HepG2 (cell line): ENCODE data around the gene GNL3. TPM values are rescaled to one million over a fixed set of nuclear protein-coding genes. Genes with fewer than 3 reads are reported as not detected.
A peak's percentile ranks its signal among the peaks of the same experiment; 100 is the strongest.

Experiments
- HIVEP1 ChIP-seq: sonication (generic); formaldehyde crosslinking; IDR thresholded peaks from 2 replicates; pipeline ENCODE4 v1.4.0; 2020; ENCODE audit warnings: mild to moderate bottlenecking, missing genetic modification reagents
- HOMEZ ChIP-seq: IDR thresholded peaks from 2 replicates; pipeline ENCODE4 v1.6.1; 2016; ENCODE audit warnings: low read depth
- IKZF5 ChIP-seq: IDR thresholded peaks from 2 replicates; pipeline ENCODE4 v1.6.1; 2018; ENCODE audit warnings: missing genetic modification reagents, mild to moderate bottlenecking, missing compliant biosample characterization
- NPAS2 ChIP-seq: sonication (generic); formaldehyde crosslinking; IDR thresholded peaks from 2 replicates; pipeline ENCODE4 v1.8.0; 2022; ENCODE audit warnings: mild to moderate bottlenecking, missing genetic modification reagents, borderline replicate concordance
- RELA ChIP-seq: sonication (generic); formaldehyde crosslinking; IDR thresholded peaks from 2 replicates; pipeline ENCODE4 v1.4.0; 2020; ENCODE audit warnings: missing genetic modification reagents
- TFDP2 ChIP-seq: sonication (generic); formaldehyde crosslinking; IDR thresholded peaks from 2 replicates; pipeline ENCODE4 v1.4.0; 2020; ENCODE audit warnings: missing genetic modification reagents
- THRA ChIP-seq: sonication (generic); formaldehyde crosslinking; IDR thresholded peaks from 2 replicates; pipeline ENCODE4 v1.4.0; 2020; ENCODE audit warnings: missing genetic modification reagents, borderline replicate concordance
- TOE1 ChIP-seq: sonication (generic); formaldehyde crosslinking; IDR thresholded peaks from 2 replicates; pipeline ENCODE4 v1.4.0; 2020; ENCODE audit warnings: mild to moderate bottlenecking, missing genetic modification reagents
- ZFY ChIP-seq: sonication (generic); formaldehyde crosslinking; IDR thresholded peaks from 2 replicates; pipeline ENCODE4 v1.4.0; 2020; ENCODE audit warnings: missing genetic modification reagents
- ZNF138 ChIP-seq: sonication (generic); formaldehyde crosslinking; IDR thresholded peaks from 2 replicates; pipeline ENCODE4 v1.5.0; 2020; ENCODE audit warnings: mild to moderate bottlenecking, low read depth, missing genetic modification reagents
- ZNF276 ChIP-seq: sonication (generic); formaldehyde crosslinking; IDR thresholded peaks from 2 replicates; pipeline ENCODE4 v1.4.0; 2020; ENCODE audit warnings: mild to moderate bottlenecking, low read depth, missing genetic modification reagents
- ZNF317 ChIP-seq: sonication (generic); formaldehyde crosslinking; IDR thresholded peaks from 2 replicates; pipeline ENCODE4 v1.5.0; 2020; ENCODE audit warnings: mild to moderate bottlenecking, missing genetic modification reagents
- ZNF761 ChIP-seq: sonication (generic); formaldehyde crosslinking; conservative IDR thresholded peaks from 2 replicates; pipeline ENCODE4 v1.4.0; 2020; ENCODE audit warnings: mild to moderate bottlenecking, missing genetic modification reagents
- ZNF770 ChIP-seq: sonication (generic); formaldehyde crosslinking; IDR thresholded peaks from 2 replicates; pipeline ENCODE4 v1.5.0; 2020; ENCODE audit warnings: mild to moderate bottlenecking, missing genetic modification reagents
- ZNF879 ChIP-seq: sonication (generic); formaldehyde crosslinking; IDR thresholded peaks from 2 replicates; pipeline ENCODE4 v1.8.1; 2023; ENCODE audit warnings: missing genetic modification reagents
- ZSCAN5A ChIP-seq: sonication (generic); formaldehyde crosslinking; IDR thresholded peaks from 2 replicates; pipeline ENCODE4 v1.8.0; 2022; ENCODE audit warnings: mild to moderate bottlenecking, missing genetic modification reagents, borderline replicate concordance
- polyA plus RNA-seq, 8 experiments: library from polyadenylated mRNA; depleted of rRNA in 3 of 8; stranded (reverse) in 7 of 8; unstranded in 1 of 8; fragments of >200 nt; fragmentation: Illumina TruSeq in 4 of 8; extraction: Trizol in 4 of 8; gene quantifications; 2 replicates each; pipeline versions ENCODE4 v1.2.1 to v1.2.3, GENCODE V29; 2011 to 2016; ENCODE audit warnings: low read depth in 4 of 8, missing spikeins in 1 of 8, mixed read lengths in 1 of 8; ENCODE audit not compliant: insufficient read depth in 1 of 8
- total RNA-seq, 5 experiments: library from RNA; depleted of rRNA; stranded (reverse); fragments of >200 nt; fragmentation: Illumina TruSeq; extraction: Trizol; gene quantifications; 2 replicates each; pipeline ENCODE4 v1.2.3, GENCODE V29; 2016; ENCODE audit warnings: low read depth in 1 of 5

The GNL3 gene
- total and polyA plus RNA-seq, 2 of the 13 experiments (the other 11 are each of a cell fraction or from before 2014, with no cell fraction given): 129 to 257 TPM

- TF ChIP-seq ZNF770 (CRISPR knock-in tag) (peak; percentile 89), ZNF879 (CRISPR knock-in tag) (no peak), TOE1 (0 out of 2 replicates have a peak, but pooled peaks have one; percentile 19), ZNF317 (CRISPR knock-in tag) (0 out of 2 replicates have a peak, but pooled peaks have one; percentile 6), ZNF761 (0 out of 2 replicates have a peak, but pooled peaks have one; percentile 39), HOMEZ (CRISPR knock-in tag) (no peak), THRA (peak; percentile 81; the same call in 1 of the 2 replicates), ZFY (CRISPR knock-in tag) (peak; percentile 63; the same call in 1 of the 2 replicates), NPAS2 (CRISPR knock-in tag) (no peak), RELA (CRISPR knock-in tag) (no peak), ZSCAN5A (CRISPR knock-in tag) (no peak), IKZF5 (CRISPR knock-in tag) (no peak), ZNF138 (CRISPR knock-in tag) (no peak), ZNF276 (CRISPR knock-in tag) (0 out of 2 replicates have a peak, but pooled peaks have one; percentile 35), HIVEP1 (CRISPR knock-in tag) (peak; percentile 87), TFDP2 (peak; percentile 54; the same call in 1 of the 2 replicates)
Observed at GRCh38 chr3:52704611-52705437, 19.0 kb downstream of the GNL3 start (continued).
